ENCODE data around the gene MOCS2.

DNA sequence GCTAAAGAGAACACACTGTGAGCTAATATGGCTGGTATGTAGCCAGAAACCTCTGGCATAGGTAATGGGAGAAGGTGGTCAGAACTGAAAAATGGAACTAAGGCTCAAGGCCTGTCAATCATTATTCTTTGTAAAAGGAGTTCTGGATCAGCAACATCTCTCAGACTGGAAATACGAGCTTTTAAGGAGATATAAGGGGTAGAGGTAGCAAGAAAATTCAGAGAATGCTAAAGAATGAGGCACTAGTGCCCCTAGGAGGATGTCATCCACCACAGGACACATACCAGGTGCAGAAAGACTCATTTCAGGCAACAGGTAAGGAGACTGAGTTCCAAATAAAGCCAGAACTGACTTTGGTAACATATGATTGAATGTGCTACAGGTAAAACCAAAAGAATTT, 18.9 kb upstream of the MOCS2 start:
- TF ChIP-seq, protein P1, sequence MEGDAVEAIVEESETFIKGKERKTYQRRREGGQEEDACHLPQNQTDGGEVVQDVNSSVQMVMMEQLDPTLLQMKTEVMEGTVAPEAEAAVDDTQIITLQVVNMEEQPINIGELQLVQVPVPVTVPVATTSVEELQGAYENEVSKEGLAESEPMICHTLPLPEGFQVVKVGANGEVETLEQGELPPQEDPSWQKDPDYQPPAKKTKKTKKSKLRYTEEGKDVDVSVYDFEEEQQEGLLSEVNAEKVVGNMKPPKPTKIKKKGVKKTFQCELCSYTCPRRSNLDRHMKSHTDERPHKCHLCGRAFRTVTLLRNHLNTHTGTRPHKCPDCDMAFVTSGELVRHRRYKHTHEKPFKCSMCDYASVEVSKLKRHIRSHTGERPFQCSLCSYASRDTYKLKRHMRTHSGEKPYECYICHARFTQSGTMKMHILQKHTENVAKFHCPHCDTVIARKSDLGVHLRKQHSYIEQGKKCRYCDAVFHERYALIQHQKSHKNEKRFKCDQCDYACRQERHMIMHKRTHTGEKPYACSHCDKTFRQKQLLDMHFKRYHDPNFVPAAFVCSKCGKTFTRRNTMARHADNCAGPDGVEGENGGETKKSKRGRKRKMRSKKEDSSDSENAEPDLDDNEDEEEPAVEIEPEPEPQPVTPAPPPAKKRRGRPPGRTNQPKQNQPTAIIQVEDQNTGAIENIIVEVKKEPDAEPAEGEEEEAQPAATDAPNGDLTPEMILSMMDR (IDR thresholded peaks at IDR 0.05; ENCODE audit: insufficient read depth, low read length): no peak
- TF ChIP-seq, protein P2, sequence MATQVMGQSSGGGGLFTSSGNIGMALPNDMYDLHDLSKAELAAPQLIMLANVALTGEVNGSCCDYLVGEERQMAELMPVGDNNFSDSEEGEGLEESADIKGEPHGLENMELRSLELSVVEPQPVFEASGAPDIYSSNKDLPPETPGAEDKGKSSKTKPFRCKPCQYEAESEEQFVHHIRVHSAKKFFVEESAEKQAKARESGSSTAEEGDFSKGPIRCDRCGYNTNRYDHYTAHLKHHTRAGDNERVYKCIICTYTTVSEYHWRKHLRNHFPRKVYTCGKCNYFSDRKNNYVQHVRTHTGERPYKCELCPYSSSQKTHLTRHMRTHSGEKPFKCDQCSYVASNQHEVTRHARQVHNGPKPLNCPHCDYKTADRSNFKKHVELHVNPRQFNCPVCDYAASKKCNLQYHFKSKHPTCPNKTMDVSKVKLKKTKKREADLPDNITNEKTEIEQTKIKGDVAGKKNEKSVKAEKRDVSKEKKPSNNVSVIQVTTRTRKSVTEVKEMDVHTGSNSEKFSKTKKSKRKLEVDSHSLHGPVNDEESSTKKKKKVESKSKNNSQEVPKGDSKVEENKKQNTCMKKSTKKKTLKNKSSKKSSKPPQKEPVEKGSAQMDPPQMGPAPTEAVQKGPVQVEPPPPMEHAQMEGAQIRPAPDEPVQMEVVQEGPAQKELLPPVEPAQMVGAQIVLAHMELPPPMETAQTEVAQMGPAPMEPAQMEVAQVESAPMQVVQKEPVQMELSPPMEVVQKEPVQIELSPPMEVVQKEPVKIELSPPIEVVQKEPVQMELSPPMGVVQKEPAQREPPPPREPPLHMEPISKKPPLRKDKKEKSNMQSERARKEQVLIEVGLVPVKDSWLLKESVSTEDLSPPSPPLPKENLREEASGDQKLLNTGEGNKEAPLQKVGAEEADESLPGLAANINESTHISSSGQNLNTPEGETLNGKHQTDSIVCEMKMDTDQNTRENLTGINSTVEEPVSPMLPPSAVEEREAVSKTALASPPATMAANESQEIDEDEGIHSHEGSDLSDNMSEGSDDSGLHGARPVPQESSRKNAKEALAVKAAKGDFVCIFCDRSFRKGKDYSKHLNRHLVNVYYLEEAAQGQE (IDR thresholded peaks at IDR 0.05; ENCODE audit: insufficient replicate concordance, low read depth): no peak
- no peak for TF ChIP-seq GABPA (IDR thresholded peaks at IDR 0.05; ENCODE audit: low read depth)
- no peak for TF ChIP-seq SPI1 (IDR thresholded peaks at IDR 0.05; ENCODE audit: borderline replicate concordance, low read depth)
